Measurements from ENCODE around the gene C15orf39.
A peak's percentile ranks its signal among the peaks of the same experiment; 100 is the strongest.
"Not testable (repeated sequence)": the region's sequence is repeated elsewhere in the genome, so short reads cannot be mapped to it uniquely, and the experiment has no call there.

Gene C15orf39

GRCh38 chr15:75201616-75202250 lies at the start of gene C15orf39:
Gene C15orf39 (plus strand): TSS chr15:75201882. CDS start chr15:75206049, 4,167 bp downstream.
- peak in 53 of 56 donors; percentile 13 to 86 (median 69) for DNase-seq

DNA sequence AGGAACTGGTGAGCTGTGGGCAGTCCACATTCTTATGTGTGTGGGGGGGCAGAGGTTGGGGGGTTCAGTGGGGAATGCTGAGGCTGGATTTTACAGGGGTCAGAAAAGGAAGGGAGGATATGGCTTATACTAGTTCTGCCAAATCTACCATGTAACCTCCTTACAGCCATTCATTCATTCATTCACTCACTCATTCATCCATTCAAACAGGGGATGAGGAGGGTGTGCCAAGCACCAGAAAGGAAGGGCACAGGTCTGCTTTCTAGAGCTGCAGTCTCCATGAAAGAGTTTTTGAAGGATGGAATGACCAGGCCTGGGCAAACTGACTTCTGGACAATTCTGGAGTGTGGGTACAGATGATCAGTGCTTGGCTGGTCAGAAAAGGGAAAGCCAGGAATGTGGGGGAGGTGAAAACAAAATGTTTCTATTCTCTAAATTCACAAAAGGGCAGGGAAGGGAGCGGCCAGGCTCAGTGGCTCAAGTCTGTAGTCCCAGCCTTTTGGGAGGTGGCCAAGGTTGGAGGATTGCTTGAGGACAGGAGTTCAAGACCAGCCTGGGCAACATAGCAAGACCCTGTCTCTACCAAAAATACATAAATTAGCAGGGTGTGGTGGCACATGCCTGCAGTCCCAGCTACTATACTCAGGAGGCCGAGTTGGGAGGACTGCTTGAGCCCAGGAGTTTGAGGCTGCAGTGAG lies 49.2 kb upstream of the C15orf39 start:
- no peak for DNase-seq

- DNase-seq: peak in 13 of 56 donors; percentile 0 to 30 (median 16)
Measured at GRCh38 chr15:75153087-75153486, 48.6 kb upstream of the C15orf39 start.

DNA sequence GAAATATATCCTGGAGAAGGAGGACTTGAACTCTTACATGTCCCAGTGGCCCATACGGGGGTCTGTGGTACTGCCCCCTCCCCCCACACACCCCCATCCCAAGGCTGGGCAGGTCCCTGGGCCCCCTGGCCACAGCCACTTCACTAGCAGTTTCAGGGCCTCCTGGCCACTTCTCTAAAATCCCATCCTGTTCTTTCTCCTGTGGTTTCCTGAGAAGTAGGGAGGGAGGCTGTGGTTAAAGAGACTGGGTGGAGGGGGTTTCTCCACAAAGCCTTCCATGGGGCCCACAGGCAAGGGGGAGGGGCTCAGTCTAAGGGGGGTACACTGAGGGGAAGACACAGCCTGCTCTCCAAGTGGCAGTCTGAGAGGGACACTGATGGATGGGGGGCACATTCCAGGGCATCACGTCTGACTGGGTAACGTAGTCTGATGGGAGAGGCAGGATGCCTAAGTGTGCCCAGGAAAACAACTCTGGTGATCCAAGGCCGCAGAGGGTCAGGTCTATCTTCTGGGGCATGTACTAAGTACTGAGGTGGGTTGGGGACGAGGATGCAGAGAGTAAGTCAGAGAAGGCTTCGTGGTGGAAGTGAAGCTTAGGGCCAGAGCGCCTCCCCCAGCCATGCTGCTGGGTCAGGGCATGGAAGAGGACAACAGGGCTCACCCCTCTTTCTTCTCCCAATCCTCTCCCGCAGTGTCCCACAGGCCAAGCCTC lies 48.0 kb upstream of the C15orf39 start:
- no peak for DNase-seq

DNA sequence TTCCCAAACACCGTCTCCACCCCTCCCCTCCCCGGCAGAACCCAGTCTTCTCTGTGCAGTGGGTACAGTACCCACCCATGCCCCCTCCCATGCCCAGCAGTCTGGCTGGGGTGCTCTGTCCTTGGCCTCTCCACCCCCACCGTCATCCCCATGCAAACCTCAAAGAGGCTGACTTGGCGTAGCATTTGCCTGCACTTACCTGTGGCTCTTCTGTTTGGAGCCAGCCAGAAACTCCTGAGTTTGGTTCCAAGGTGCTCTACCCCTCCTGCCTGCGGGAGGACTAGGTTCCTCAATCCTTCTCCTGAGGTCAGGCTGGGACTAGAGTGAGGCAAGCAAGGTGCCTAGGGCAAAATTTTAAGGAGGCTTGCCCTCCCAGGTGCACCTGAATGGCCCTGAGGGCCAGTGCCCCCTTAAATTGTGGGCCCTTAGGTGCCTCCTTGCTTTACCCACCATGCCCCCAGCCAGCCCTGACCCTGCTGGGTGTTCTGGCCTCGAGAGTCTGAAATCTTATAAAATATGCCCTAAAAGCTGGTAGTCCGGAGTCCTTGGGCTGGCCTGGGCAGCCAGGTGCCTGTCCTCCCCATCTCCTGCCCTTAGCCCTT lies 47.1 kb upstream of the C15orf39 start:
- DNase-seq: no peak

DNA sequence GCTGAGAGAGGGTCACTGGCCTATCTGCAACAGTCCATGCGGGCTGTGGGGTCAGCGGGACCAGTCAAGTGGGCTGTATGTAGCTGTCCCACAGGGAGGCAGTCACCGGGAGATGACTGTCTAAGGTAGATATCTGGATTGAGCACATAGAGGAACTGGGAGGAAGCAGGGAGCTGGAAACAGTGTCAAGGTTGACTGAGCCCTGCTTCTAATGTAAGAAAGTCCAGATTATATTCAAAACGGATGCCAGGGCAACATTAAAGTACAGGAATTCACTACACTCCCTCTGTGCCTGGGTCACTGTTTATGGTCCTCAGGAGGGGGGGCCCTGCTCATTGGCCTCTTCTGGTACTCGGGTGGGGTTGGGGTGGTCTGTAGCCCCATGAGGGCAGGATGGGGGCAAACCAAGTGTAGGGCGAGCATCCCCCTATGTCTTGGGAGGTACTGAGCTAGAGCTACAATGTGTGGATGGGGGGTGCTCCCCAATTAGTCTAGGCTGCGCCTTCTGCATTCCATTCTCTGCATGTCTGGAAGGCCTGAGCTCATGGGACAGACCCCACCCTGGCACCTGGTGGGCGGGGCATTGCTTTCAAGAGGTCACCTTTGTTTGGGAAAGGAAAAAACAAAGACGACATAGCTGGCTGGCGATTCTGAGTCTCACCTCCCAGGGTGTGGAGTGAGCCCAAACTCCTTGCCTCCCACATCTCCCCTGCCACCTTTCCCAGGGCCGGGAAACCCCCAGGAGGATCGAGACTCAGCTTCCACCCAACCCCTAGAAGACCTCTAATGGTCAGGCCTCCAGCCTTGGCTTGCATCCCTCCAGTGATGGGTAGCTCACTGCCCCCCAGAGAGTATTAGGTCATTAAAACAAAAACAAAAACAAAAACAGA lies 45.1 kb upstream of the C15orf39 start:
- no peak for DNase-seq

- DNase-seq: no peak
Measured at GRCh38 chr15:75158402-75158801, 43.3 kb upstream of the C15orf39 start.

GRCh38 chr15:75159244-75159643 lies 42.4 kb upstream of the C15orf39 start:
- no peak for DNase-seq

DNA sequence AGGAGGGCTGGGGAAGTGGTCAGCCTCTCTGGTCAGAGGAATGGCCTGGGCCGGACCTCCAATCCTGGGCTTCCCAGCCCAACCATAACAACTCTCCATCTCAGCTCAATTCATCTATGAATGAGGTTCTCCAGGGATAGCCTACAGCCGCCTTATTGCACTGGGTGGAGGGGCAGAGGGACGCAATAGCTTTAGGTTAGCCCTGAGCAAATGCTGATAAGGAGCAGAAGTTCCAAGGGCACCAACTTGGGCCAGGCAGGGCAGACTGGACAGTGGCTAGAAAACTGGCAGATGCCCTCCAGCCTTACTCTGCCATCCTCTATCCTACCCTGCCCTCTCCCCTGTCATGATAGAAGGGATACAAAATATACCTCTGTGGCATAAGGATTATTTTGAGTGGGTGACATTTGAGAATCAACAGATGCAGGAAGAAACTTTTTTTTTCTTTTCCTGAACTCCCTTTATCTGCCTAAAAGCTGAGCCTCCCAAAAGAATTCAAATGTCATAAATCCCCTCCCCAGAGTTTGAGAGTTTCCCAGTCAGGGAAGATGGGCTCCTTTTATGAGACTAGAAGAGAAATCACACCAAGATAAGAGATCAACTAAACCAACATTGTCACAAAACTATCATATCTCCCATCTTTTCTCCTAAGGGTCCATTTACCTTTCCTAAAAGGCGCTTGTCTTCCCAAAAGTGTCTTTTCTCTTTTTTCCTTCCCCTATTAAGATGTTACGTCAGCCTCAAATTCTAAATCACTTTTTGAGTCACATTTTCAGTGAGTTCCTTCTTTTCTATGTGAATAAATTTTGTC lies 40.4 kb upstream of the C15orf39 start:
- DNase-seq: no peak

GRCh38 chr15:75161917-75162414 lies 39.7 kb upstream of the C15orf39 start:
- DNase-seq: no peak

GRCh38 chr15:75163150-75163564 lies 38.5 kb upstream of the C15orf39 start:
- DNase-seq: no peak

- DNase-seq: no peak
Measured at GRCh38 chr15:75164625-75165350, 36.9 kb upstream of the C15orf39 start.

DNA sequence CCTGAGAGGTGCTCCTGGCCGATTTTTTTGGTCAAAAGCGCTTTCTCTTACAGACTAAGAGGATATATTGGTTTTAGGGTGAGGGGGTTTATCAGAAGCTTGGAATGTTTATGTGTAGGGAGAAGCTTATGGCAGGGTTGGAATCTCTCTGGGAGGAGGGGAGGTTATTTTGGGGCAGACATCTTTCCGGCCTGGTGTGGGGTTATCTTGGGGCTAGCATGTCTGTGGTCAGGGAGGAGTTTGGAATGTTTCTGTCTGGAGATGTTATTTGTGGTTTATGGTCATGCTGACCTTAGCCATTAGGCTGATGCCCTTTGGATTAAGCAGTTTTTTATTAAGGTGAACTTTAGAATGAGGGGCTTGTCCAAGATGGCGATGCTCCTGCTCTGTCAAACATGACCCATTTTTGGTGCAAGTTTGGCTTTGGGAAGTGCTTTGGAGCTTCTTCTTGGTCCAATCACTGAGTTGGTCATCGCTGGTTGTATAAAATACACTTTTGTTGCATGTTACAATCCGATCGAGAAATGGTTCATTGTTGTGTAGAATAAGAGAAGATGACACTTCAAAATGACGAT lies 35.1 kb upstream of the C15orf39 start:
- not testable (repeated sequence) for DNase-seq

DNA sequence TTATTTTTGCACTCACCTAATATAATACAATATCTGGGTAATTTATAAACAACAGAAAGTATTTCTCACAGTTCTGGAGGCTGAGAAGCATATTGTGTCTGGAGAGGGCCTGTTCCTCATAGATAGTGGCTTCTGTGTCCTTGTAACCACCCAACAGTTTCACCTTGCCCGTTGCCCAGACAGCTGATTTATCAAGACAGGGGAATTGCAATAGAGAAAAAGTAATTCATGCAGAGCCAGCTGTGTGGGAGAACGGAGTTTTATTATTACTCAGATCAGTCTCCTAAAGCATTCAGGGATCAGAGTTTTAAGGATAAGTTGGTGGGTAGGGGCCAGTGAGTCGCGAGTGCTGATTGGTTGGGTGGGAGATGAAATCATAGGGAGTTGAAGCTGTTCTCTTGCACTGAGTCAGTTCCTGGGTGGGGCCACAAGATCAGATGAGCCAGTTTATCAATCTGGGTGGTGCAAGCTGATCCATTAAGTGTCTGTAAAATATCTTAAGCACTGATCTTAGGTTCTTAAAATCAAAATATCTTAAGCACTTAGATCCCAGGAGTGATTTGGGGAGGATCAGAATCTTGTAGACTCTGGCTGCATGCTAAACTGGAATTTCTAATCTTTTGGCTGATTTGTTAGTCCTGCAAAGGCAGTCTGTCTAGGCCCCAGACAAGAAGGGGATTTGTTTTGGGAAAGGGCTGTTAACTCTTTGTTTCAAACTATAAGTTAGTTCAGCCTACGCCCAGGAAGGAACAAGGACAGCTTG lies 33.9 kb upstream of the C15orf39 start:
- DNase-seq: peak in 1 of 56 donors; percentile 13

- DNase-seq: no peak
Measured at GRCh38 chr15:75168374-75168773, 33.3 kb upstream of the C15orf39 start.

DNA sequence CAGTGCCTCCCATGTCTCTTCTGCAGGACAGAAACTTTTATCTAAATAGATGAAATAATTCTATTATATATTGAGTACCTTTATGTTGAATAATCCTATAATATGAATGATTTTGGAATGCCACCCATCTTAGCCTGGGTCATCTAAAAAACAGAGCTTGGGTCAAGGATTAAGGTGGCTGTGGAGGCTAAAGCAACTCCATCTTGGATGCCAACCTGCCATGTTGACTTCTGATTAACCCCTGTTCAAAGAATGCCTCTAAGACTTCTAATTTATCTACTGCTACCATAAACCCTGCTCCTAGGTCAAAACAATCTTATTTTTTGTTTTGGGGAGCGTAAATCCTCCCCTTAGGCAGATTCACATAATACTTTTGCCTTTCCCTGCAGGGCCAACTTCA lies 31.5 kb upstream of the C15orf39 start:
- no peak for DNase-seq

DNA sequence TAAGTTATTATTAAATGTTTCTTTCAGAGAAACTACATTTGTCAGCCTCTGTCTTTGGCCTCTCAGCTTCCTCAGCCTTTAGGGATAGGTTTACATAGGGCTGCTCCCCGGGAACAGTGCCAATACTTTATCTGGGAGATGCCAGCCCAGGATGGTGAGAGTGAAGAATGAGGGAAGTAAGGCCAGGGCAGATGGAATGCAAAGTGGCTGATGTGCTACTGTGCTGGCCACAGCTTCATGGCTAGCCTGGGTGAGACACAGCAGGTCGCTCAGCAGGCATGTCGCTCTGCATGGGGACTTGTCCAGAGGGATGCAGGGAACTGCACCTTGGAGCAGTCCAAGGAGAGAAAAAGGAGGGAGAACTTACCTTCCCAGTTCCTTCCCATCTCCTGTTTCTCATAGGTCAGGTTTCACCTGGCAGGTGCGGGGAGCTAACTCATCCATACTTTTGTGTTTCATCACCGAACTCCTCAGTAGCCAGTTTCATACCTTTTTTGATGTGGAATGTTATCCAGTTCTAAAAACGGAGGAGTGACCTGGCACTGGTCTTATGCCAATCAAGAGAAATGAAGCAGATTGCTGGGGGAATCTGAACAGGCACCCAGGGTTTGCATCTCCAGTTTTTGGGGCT lies 30.9 kb upstream of the C15orf39 start:
- no peak for DNase-seq
